Mononuclear cell (primary cell): ENCODE results near the gene SKAP1. TPM values are rescaled to one million over a fixed set of nuclear protein-coding genes. Genes with fewer than 3 reads are reported as not detected.

Source experiments
- H3K27me3 ChIP-seq: 2 replicates; pipeline ENCODE4 v1.6.0; 2011; ENCODE audit warnings: low read length, control low read depth; ENCODE audit not compliant: insufficient read depth
- H3K4me1 ChIP-seq: 2 replicates; pipeline ENCODE4 v1.5.1; 2011; ENCODE audit warnings: mild to moderate bottlenecking, low read length, control low read depth; ENCODE audit not compliant: insufficient read depth
- H3K4me3 ChIP-seq: 2 replicates; pipeline ENCODE4 v1.5.1; 2011; ENCODE audit warnings: mild to moderate bottlenecking, low read length, moderate library complexity
- H3K9me3 ChIP-seq: 2 replicates; pipeline ENCODE4 v1.5.1; 2011; ENCODE audit warnings: low read depth, mild to moderate bottlenecking, control low read depth, low read length
- total RNA-seq: library from RNA; depleted of rRNA; stranded (reverse); fragments of >200 nt; gene quantifications from one replicate; pipeline ENCODE4 v1.2.3, GENCODE V29; 2012

SKAP1 gene
- total RNA-seq, 1 donor: 40.1 TPM

DNA sequence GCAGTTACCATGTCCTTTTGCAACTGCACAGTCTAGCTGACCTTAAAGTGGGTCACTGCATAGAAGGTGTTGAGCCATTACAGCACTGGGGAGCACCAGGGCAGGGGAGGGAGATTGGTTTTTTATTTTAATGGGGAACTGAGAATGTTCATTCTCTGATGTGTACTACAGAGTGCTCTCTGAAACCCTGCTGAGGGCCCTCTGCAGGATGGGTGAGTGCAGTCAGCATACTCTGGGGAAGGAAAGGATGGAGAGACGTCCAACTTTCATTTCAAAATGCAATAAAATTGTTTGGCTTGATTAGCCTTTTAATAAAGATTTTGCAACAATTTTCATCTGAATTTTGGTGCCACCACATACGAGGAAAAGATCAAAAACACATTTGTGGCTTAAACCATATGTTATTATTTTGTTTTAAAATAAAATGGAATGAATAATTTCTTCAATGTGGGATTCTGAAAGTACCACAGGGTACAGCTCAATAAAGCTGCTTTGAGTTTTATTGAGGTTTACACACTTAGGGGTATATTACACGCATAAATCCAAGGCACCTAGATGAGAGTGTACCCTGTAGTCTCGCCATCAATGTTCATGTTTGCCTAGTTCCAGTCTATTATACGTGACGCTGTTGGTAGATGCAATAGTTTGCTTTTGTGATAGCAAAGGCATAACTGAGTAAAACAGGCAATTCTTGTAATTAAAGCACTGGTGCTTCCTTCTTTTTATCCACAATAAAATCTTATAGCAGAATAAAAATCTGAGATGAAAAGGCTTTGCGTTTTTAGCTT, 249.0 kb downstream of the SKAP1 start:
- Histone ChIP-seq H3K27me3 (no peaks in the 10 kb centered on the region), H3K4me1 (no peaks in the 10 kb centered on the region), H3K4me3 (no peak overlapping the region), H3K9me3 (no peaks in the 10 kb centered on the region)

DNA sequence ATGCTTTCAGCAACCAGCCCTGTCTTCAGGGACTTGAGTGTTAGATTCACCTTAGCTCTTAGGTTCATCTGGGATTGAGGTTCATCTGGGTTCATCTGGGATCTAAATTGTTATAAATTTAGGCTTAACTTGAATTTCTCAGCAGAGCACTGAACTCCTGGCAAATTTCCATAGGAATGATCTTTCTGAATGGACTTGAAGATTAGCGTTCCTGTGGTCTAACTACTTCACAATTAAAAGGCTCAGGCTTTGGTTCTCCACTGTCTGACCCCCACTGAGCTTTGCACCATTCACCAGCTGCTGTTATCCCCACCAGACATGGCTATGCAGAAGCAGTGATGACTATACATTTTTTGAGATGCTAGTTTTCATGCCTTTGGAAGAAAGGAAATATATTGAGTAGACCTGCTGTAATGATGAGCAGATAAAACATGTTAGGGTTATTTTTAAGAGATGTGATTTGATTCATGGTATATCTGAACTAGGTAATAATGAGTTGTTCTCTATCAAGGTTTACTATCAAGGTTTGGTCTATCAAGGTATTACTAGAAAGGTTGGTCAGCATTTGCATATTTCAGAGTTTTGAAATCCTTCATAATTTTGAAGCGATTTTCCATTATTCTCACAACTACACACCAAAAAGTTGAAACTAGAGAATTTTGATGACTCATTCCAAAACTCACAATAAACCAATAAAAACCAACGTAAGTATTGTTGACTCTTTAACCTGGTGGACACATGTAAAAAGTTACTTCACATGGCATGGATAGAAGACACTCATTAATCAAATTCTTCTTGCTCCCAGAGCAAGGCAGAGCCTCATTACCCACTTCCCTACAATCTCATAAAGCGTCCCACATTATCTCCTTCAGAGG, 250.7 kb downstream of the SKAP1 start:
- H3K9me3 ChIP-seq: no peaks in the 10 kb centered on the region
- no peak overlapping the region for H3K4me3 ChIP-seq
- no peaks in the 10 kb centered on the region for H3K4me1 ChIP-seq
- H3K27me3 ChIP-seq: no peaks in the 10 kb centered on the region

DNA sequence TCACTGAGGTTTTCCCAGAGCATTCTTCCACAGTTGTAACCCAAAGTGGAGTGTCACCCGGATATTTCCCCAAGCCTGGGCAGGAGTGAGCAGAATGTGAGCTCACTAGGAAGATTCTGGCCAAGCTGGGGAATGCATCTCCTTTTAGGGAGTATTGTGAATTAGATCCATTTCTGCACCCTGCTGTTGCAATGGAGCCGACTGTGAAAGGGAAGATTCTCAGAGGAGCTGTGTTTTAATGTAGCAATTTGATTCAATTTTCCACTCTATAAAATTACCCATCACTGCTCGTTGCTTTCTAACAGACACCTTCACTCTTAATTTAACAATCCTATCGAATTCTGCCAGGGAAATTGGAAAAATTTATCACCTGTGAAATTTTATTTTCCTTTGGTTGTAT, 251.7 kb downstream of the SKAP1 start:
- H3K27me3 ChIP-seq: no peaks in the 10 kb centered on the region
- H3K4me1 ChIP-seq: no peaks in the 10 kb centered on the region
- no peaks in the 10 kb centered on the region for H3K9me3 ChIP-seq
- no peak overlapping the region for H3K4me3 ChIP-seq

DNA sequence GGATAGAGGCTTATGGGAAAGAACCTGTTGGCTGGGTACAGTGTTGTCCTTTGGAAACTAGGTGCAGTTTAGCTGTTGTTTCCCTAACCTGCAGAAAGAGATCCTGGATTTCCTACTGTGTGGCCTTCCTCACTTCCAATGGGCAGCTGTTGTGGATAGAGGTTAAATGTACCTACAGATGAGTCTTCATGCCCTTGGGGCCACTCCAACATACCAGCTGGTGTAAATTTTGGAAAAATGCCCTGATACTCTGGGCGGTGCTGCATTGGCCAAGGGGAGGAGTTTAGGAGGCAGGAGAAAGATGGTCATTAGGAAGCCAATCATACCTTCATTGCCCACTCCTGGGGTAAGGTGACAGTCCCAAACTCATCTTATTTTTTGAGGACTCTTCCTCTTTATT, 252.2 kb downstream of the SKAP1 start:
- Histone ChIP-seq H3K27me3 (no peaks in the 10 kb centered on the region), H3K4me1 (no peaks in the 10 kb centered on the region), H3K4me3 (no peak overlapping the region), H3K9me3 (no peaks in the 10 kb centered on the region)

DNA sequence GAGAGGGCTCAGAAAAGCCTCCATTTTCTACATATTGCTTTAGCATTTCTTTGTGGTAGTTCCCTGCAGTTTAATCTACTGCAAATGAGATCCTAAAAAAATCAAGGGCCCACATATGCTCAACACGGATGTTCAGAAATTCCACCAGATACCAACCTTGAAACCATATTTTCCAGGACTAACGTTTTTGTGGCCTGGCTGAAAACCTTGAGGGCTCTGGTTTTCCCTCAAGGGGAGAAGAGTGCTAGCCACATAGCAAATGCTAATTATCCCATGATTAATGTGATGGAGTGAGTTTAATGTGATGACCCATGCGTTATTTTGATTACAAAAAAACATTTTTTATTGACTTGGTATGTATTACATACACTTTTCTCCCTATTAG, 253.6 kb downstream of the SKAP1 start:
- no peak overlapping the region for H3K4me3 ChIP-seq
- no peaks in the 10 kb centered on the region for H3K27me3 ChIP-seq
- H3K9me3 ChIP-seq: no peaks in the 10 kb centered on the region
- no peaks in the 10 kb centered on the region for H3K4me1 ChIP-seq

DNA sequence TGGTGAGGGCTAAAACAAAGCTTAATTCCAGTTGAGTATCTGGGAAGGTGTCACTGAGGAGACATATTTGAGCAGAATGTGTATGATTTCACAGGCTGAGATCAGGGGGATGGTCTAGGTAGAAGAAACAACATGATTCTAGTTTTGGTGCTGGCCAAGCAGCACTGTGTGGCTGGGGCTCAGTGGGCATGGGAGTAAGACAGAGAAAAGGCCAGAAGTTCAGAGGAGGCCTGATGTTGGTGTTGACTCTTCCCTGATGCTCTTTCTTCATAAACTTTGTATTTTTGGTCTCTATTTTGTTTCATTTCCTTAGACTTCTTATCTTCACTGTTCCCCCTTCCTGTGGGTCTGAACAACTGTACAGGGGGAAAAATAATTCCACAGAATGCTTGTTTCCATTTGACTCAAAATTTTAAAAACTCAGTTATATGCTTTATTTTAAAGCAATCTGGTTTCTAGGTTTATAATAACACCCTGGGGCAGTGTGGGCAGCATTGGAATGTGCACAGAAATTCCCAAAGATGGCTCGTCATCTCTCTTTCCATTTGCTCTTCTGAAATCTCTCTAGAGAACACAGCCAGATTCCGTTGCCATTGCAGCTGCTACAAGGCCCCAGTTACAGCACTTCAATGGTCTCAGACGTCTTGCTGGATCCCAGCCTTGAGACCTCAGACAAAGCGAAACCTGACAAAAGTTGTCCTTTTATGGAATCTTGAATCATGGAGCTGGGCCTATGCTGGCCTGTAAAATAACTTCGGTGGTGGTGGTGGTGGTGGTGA, 254.1 kb downstream of the SKAP1 start:
- Histone ChIP-seq H3K4me3 (no peak overlapping the region), H3K9me3 (no peaks in the 10 kb centered on the region), H3K27me3 (no peaks in the 10 kb centered on the region), H3K4me1 (no peaks in the 10 kb centered on the region)

DNA sequence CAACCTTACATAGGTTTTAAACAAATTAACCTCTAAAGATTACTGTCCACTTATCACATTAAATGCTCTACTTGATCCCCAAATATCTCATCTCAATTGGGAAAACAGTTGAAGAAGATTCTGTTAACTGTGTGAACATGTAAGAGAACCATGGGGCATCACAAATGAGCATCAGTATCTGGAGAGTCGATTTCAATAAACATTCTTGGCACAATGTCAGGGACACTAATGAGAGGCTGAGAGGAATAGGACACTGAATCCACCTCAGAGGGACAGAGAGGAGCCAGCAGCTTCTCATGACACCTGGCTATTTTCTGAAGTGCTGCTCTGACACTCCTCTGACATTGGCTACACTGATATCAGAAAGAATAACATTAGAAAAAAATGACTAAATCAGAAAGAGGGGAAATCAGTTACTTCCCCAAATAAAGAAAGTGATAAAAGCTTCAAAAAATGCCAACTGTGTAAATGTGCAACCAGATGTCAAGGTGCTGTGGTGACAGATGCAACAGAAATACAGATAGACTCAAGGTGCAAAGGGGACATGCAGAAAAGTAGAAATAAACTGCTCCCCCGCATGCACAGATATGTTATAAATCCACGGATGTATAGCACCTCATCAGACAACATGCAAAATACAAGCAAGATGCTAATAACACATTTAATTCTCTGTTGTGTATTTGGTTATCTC, 255.0 kb downstream of the SKAP1 start:
- H3K4me3 ChIP-seq: no peak overlapping the region
- H3K4me1 ChIP-seq: no peaks in the 10 kb centered on the region
- no peaks in the 10 kb centered on the region for H3K27me3 ChIP-seq
- no peaks in the 10 kb centered on the region for H3K9me3 ChIP-seq

DNA sequence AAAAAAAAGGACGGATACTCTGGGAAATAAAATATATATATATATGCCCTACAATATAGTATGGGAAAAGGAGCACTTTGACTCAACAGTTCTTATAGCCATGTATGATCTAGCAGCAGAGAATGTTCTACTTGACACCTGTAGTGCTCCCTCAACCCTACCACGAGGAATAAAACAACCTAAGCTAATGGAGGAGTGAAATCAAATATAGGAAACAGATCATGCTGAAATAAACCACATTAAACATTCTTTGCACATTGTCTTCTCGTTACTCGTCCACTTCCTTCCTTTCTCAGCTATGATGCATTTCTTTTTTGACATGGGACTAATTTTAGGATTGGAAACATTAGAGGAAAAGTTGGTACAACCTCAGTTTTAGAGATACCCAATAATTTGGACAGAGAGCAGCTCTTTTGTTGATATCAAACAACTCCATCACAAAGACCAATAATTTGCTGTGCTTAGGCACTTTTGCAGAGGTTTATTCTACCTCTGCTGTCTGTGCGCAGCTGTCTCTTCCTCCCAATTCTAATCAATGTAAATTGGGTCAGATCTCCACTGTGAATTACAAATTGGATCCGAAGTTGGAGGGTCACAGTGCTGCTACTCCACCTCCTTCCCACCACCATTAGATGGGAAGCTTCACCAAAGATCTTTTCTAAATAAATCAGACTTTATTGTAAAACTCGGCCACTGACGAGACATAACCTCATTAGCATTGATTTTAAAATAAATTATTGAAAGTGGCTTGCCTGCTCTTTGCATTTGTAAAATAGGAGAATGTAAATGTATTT, 256.6 kb downstream of the SKAP1 start:
- Histone ChIP-seq H3K4me1 (no peaks in the 10 kb centered on the region), H3K4me3 (no peak overlapping the region), H3K9me3 (no peaks in the 10 kb centered on the region), H3K27me3 (no peaks in the 10 kb centered on the region)

DNA sequence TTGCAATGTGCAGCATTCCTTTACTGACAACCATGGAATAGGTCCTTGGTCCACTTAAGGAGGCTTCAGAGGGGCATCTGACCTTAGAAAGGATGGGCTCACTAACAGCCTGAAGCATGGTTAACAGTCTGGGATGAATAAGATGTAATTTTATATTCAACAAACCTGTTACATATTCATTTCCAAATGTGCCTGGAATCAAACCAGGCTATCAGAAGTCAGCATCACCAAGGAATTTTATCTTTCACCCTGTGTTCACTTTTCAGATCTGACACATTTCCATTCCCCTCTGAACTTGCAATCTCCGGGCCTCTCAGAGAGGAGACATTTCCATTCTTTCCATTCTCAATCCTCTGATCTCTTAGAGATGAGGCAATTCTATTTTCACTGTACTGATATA, 260.1 kb downstream of the SKAP1 start:
- no peak overlapping the region for H3K4me3 ChIP-seq
- H3K27me3 ChIP-seq: no peaks in the 10 kb centered on the region
- no peaks in the 10 kb centered on the region for H3K9me3 ChIP-seq
- no peaks in the 10 kb centered on the region for H3K4me1 ChIP-seq

DNA sequence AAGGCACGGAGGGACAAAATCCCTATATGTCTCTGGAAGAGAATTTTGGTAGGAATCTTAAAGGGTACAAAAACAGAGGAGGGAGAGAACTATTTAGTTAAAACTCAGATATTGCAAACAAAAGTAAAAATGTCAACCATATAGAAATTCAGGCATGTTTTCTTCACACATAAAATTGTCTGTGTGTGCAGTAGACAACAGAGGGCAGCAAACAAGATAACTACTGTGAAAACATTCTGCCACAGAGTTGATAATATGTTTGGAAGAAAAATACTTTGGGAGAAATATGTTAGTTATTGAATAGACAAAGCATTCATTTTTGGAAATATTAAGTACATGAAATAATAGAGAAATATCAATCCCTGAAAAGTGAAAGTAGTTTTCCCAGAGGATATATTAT, 266.2 kb downstream of the SKAP1 start:
- Histone ChIP-seq H3K4me3 (no peak overlapping the region), H3K9me3 (no peaks in the 10 kb centered on the region), H3K4me1 (no peaks in the 10 kb centered on the region), H3K27me3 (no peaks in the 10 kb centered on the region)

DNA sequence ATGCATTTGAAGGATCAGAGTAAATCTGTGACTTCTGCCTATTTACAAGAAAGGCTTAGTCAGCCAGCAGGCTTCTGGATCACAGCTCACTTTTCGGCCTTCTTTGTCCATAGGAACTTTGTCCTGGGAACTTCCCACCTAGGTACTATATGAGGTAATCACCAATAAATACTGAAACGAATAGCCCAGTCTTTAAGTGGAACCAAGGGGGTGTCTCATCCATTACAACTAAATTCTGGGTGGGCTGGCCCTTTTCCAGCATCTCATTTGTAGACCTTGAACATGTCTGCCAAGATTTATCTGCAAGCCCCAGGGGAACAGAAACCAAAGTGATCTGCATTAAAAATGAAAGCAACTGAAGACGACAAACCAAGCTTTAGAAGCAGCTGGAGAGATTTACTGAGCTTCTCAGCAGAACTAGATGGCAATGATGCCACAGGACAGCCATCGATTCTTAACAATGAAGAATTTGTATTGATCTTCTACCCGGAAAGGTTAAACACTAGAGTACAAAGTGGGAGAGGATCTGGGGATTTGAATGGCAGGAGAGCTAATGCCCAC, 267.0 kb downstream of the SKAP1 start:
- H3K4me1 ChIP-seq: no peaks in the 10 kb centered on the region
- H3K4me3 ChIP-seq: no peak overlapping the region

DNA sequence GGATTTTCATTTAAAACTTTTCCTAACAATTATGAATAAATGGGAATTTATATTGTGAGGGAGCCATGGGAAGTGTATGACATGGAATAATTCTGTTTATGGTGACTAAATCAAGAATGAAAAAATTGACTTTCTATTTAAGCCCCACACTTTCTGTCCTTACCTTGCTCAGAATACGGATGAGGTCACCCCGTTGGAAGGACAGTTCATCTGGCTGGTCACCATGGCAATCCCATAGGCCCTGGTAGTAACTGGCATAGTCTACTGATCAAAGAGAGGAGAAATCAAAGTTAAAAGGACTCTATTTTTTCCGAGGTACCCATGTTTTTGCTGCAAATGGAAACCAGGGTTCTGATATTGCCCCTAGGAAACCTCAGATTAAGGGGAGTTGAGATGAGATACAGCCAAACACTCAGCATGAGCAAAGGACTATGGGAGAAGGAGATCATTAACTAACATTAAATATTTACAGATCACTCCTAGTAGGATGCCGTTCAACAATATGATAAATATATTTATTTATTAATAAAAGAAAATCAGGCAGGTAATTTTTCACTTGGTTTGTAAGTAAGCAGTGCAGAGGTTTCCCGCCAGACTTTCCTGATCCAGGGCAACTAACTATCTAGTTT, 267.6 kb downstream of the SKAP1 start:
- H3K4me3 ChIP-seq: no peak overlapping the region

More for the DNA sequence above, 267.0 kb downstream of the SKAP1 start:
- Histone ChIP-seq H3K27me3 (no peaks in the 10 kb centered on the region), H3K9me3 (no peaks in the 10 kb centered on the region)

DNA sequence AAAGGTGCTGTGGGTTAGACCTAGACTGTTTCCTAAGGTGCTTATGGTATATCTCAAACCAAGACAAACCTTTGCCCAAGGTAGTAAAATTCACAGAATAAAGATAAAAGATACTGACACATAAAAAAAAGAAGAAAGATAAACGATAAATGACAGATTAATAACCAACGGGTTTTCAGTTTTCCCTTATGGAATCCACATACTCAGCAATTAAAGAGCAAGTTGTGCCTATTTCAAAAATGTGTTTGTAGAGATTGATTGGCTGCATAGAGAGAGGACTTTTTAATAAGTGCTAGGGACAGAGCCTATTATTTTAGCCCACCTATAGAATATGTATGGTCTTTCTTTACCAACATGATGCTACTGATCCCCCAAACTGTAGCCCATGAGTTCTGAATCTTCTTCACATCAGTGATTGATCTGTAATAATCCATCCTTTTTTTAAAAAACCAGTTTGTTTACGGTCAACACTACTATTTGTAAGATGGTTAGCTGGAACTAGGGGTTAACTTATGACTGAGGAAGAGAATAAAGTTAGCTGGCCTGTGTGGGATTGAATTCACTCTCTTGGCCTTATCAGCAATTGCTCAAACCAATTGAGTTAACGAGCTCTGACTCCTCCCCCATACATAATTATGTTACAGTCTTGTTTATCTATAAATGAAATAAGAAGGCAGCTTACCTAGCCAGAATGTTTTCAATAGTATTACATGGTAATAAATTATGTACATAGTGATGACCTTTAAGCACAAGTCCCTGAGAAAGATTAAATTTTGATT, 268.7 kb downstream of the SKAP1 start:
- Histone ChIP-seq H3K4me3 (no peak overlapping the region), H3K4me1 (no peaks in the 10 kb centered on the region), H3K9me3 (no peaks in the 10 kb centered on the region)

More for the DNA sequence above, 267.6 kb downstream of the SKAP1 start:
- Histone ChIP-seq H3K9me3 (no peaks in the 10 kb centered on the region), H3K4me1 (no peaks in the 10 kb centered on the region), H3K27me3 (no peaks in the 10 kb centered on the region)

More for the DNA sequence above, 268.7 kb downstream of the SKAP1 start:
- no peaks in the 10 kb centered on the region for H3K27me3 ChIP-seq
